ENCODE results near the gene GIGYF1. TPM values are rescaled to one million over a fixed set of nuclear protein-coding genes. Genes with fewer than 3 reads are reported as not detected.

The GIGYF1 gene
- total RNA-seq, 2 experiments from 2014 or later, result 42.1 to 43.0 TPM

- peaks cover 23% of the 10 kb centered on the region for H3K36me3 Mint-ChIP-seq (ENCODE audit: low read depth)
- H3K27me3 Mint-ChIP-seq (ENCODE audit: low read depth), result no peaks in the 10 kb centered on the region
- POLR2A ChIA-PET, result interaction anchor here (1.3 kb wide), 1 partner anchor 102 kb away, joined by 5 read pairs; the partner anchor contains the start of genes FBXO24 and LRCH4
- ATAC-seq, result no peak
- H3K27ac Mint-ChIP-seq, result no peak overlapping the region
- H3K4me3 Mint-ChIP-seq, result no peak overlapping the region
- H3K9me3 Mint-ChIP-seq (ENCODE audit: insufficient read depth), result no peaks in the 10 kb centered on the region
- no peak for DNase-seq
- H3K4me1 Mint-ChIP-seq (ENCODE audit: low read depth), result peaks cover 28% of the 10 kb centered on the region
- CTCF ChIA-PET, result interaction anchor here (5.0 to 9.0 kb wide), 2 partner anchors 16 to 163 kb away, joined by 21 to 128 read pairs; partner anchors contain the start of genes POP7 and SLC12A9
Observed at GRCh38 chr7:100688326-100688860, 5.7 kb downstream of the GIGYF1 start.

GRCh38 chr7:100687751-100688300 lies 6.2 kb downstream of the GIGYF1 start:
- POLR2A ChIA-PET, result interaction anchor here (1.3 kb wide), 1 partner anchor 102 kb away, joined by 5 read pairs; the partner anchor contains the start of genes FBXO24 and LRCH4
- ATAC-seq, result no peak
- peaks cover 23% of the 10 kb centered on the region for H3K36me3 Mint-ChIP-seq (ENCODE audit: low read depth)

GRCh38 chr7:100687261-100687660 lies 6.8 kb downstream of the GIGYF1 start:
- Mint-ChIP-seq H3K9me3 (ENCODE audit: insufficient read depth) (no peaks in the 10 kb centered on the region), H3K27me3 (ENCODE audit: low read depth) (no peaks in the 10 kb centered on the region), H3K4me1 (ENCODE audit: low read depth) (peaks cover 17% of the 10 kb centered on the region), H3K4me3 (no peak overlapping the region), H3K27ac (no peak overlapping the region), H3K36me3 (ENCODE audit: low read depth) (peaks cover 23% of the 10 kb centered on the region)
- CTCF ChIA-PET, result no interaction called here
- DNase-seq (no peak), ATAC-seq (no peak)
- POLR2A ChIA-PET, result no interaction called here

More at GRCh38 chr7:100687751-100688300, 6.2 kb downstream of the GIGYF1 start:
- no peak overlapping the region for H3K27ac Mint-ChIP-seq
- H3K27me3 Mint-ChIP-seq (ENCODE audit: low read depth), result no peaks in the 10 kb centered on the region
- H3K4me3 Mint-ChIP-seq, result no peak overlapping the region
- H3K4me1 Mint-ChIP-seq (ENCODE audit: low read depth), result peaks cover 23% of the 10 kb centered on the region
- DNase-seq, result no peak
- no peaks in the 10 kb centered on the region for H3K9me3 Mint-ChIP-seq (ENCODE audit: insufficient read depth)
- CTCF ChIA-PET, result no interaction called here

DNA sequence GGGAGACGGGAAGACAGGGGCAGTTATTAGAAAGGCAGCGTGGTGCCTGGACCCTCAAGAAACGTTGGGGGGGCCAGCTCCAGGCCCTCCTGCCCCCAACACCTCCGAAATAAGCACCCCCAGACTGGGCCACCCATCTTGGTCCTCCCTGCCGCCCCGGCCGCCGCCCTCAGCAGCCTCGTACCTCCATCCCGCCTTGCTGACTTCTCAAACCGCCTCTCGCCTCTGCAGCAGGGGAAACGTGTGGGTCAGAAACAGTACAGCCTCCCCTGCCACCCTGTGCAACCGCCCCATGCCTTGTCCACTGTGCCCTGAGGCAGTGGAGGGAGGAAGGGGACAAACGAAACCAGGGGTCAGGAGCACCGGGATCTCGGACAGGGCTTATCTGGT lies 7.2 kb downstream of the GIGYF1 start:
- no peak for ATAC-seq
- Mint-ChIP-seq H3K27ac (no peak overlapping the region), H3K27me3 (ENCODE audit: low read depth) (no peaks in the 10 kb centered on the region), H3K36me3 (ENCODE audit: low read depth) (peaks cover 23% of the 10 kb centered on the region), H3K9me3 (ENCODE audit: insufficient read depth) (no peaks in the 10 kb centered on the region), H3K4me1 (ENCODE audit: low read depth) (peaks cover 14% of the 10 kb centered on the region), H3K4me3 (no peak overlapping the region)
- POLR2A ChIA-PET, result no interaction called here
- CTCF ChIA-PET, result no interaction called here
- no peak for DNase-seq

- ChIA-PET CTCF (no interaction called here), POLR2A (interaction anchor here (1.4 kb wide), 1 partner anchor 9 kb away, joined by 4 read pairs; no protein-coding TSS in a partner anchor)
- Mint-ChIP-seq H3K9me3 (ENCODE audit: insufficient read depth) (no peaks in the 10 kb centered on the region), H3K4me3 (no peak overlapping the region), H3K27ac (no peak overlapping the region), H3K4me1 (ENCODE audit: low read depth) (peaks cover 14% of the 10 kb centered on the region), H3K27me3 (ENCODE audit: low read depth) (no peaks in the 10 kb centered on the region), H3K36me3 (ENCODE audit: low read depth) (peaks cover 27% of the 10 kb centered on the region)
- DNase-seq, result no peak
- ATAC-seq, result no peak
Observed at GRCh38 chr7:100686201-100686821, 7.7 kb downstream of the GIGYF1 start.

GRCh38 chr7:100685631-100686145 lies 8.4 kb downstream of the GIGYF1 start:
- no peak overlapping the region for H3K27ac Mint-ChIP-seq
- no peak for ATAC-seq
- peaks cover 12% of the 10 kb centered on the region for H3K4me1 Mint-ChIP-seq (ENCODE audit: low read depth)
- ChIA-PET CTCF (no interaction called here), POLR2A (interaction anchor here (1.4 kb wide), 1 partner anchor 8 kb away, joined by 4 read pairs; no protein-coding TSS in a partner anchor)
- no peaks in the 10 kb centered on the region for H3K9me3 Mint-ChIP-seq (ENCODE audit: insufficient read depth)
- peaks cover 27% of the 10 kb centered on the region for H3K36me3 Mint-ChIP-seq (ENCODE audit: low read depth)
- DNase-seq, result no peak
- H3K27me3 Mint-ChIP-seq (ENCODE audit: low read depth), result no peaks in the 10 kb centered on the region
- no peak overlapping the region for H3K4me3 Mint-ChIP-seq

- no peaks in the 10 kb centered on the region for H3K9me3 Mint-ChIP-seq (ENCODE audit: insufficient read depth)
- H3K27me3 Mint-ChIP-seq (ENCODE audit: low read depth), result no peaks in the 10 kb centered on the region
- ATAC-seq (no peak), DNase-seq (no peak)
- peaks cover 18% of the 10 kb centered on the region for H3K4me1 Mint-ChIP-seq (ENCODE audit: low read depth)
- ChIA-PET CTCF (interaction anchor here (0.8 to 6.1 kb wide), 3 partner anchors 7 to 73 kb away, joined by 3 to 38 read pairs (median 3); partner anchors contain the start of gene MOSPD3), POLR2A (interaction anchor here (1.4 kb wide), 1 partner anchor 8 kb away, joined by 4 read pairs; no protein-coding TSS in a partner anchor)
- no peak overlapping the region for H3K4me3 Mint-ChIP-seq
- no peak overlapping the region for H3K27ac Mint-ChIP-seq
- H3K36me3 Mint-ChIP-seq (ENCODE audit: low read depth), result peaks cover 27% of the 10 kb centered on the region
Observed at GRCh38 chr7:100685049-100685605, 8.9 kb downstream of the GIGYF1 start.

GRCh38 chr7:100684534-100685042 lies 9.5 kb downstream of the GIGYF1 start:
- POLR2A ChIA-PET, result interaction anchor here (1.4 kb wide), 1 partner anchor 7 kb away, joined by 4 read pairs; no protein-coding TSS in a partner anchor
- Mint-ChIP-seq H3K4me1 (ENCODE audit: low read depth) (peaks cover 20% of the 10 kb centered on the region), H3K4me3 (no peak overlapping the region), H3K27me3 (ENCODE audit: low read depth) (no peaks in the 10 kb centered on the region), H3K9me3 (ENCODE audit: insufficient read depth) (no peaks in the 10 kb centered on the region), H3K36me3 (ENCODE audit: low read depth) (peaks cover 30% of the 10 kb centered on the region), H3K27ac (no peak overlapping the region)
- ATAC-seq, result no peak
- no peak for DNase-seq
- CTCF ChIA-PET, result interaction anchor here (0.8 to 6.1 kb wide), 3 partner anchors 8 to 72 kb away, joined by 3 to 38 read pairs (median 3); partner anchors contain the start of gene MOSPD3

DNA sequence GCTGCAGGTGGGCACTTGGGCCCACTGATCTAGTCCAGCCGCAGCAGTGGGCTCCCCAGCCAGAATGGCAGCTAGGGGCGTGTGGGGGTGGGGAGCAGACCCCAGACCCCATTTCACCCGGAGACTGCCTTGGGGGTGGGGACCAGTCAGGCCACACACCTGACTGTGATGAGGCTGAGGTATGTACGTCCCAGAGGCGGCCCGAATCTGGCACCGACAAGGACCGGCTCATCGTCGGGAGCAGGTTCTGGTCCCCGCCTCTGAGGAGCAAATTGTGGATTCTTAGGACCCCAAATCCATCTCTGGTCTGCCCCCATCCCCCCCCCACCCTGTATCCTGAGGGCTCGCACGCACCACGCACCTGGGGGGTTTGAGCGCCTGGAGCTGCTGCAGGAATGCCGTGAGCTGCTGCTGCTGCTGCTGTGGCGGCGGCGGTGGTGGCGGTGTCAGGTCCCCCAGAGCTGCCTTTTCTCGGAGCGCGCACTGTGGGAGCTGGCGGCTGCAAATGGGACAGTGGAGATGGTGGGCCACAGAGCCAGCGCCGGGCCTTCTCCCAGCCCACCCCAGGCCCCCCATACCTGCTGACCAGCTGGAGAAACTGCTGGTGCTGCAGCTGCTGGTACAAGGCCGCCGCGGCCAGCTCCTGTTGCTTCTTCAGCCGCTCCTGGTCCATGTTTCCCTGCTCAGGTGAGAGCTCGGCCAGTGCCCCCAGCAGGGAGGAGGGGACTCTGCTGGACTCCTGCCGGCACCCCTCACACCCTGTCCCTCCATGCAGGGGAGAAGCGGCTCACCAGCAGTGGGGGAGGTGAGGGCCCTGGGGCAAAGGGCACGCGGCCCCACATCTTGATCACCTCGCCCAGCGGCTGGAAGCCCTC lies 10.2 kb downstream of the GIGYF1 start:
- H3K4me3 Mint-ChIP-seq, result no peak overlapping the region
- no peak for ATAC-seq

DNA sequence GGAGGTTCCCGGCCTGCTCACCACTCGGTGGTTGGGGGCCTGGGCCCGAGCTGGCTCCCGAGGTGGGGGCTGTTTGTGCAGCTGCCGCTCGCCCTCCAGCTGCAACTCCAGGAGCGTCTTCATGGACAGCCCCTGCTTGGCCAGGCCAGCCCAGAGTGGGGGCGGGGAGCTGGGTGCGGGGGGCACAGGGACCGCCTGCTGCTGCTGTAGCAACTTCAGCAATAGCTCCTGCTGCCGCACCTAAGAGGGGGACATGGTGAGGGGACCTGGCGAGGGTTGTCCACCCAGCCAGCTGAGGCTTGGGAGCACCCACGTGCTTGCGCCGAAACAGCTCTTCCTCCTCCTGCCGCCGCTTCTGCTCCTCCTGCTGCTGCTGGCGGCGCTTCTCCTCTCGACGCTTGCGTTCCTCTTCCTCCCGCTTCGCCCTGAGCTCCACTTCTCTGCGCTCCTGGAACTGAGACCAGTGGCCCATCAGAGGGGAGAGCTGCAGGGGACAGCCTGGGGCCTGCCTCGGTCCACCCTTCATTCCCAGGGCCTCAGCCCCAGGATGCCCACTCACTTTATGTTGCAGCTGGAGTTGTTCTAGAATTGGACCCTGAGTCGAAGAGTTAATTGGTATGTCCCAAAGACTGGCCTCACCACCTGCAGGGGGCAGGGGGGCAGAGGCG lies 10.9 kb downstream of the GIGYF1 start:
- DNase-seq, result no peak
- ChIA-PET POLR2A (interaction anchor here (1.1 to 1.7 kb wide), 2 partner anchors 10 to 68 kb away, joined by 3 to 5 read pairs; no protein-coding TSS in a partner anchor), CTCF (interaction anchor here (1.2 to 6.1 kb wide), 3 partner anchors 9 to 124 kb away, joined by 4 to 38 read pairs (median 10); partner anchors contain the start of gene POP7)
- H3K27ac Mint-ChIP-seq, result no peak overlapping the region
- H3K9me3 Mint-ChIP-seq (ENCODE audit: insufficient read depth), result no peaks in the 10 kb centered on the region
- H3K4me3 Mint-ChIP-seq, result no peak overlapping the region
- peaks cover 19% of the 10 kb centered on the region for H3K4me1 Mint-ChIP-seq (ENCODE audit: low read depth)
- no peak for ATAC-seq
- H3K27me3 Mint-ChIP-seq (ENCODE audit: low read depth), result no peaks in the 10 kb centered on the region
- peaks cover 33% of the 10 kb centered on the region for H3K36me3 Mint-ChIP-seq (ENCODE audit: low read depth)

More for the DNA sequence above, 10.2 kb downstream of the GIGYF1 start:
- Mint-ChIP-seq H3K4me1 (ENCODE audit: low read depth) (peaks cover 20% of the 10 kb centered on the region), H3K27me3 (ENCODE audit: low read depth) (no peaks in the 10 kb centered on the region), H3K27ac (no peak overlapping the region), H3K9me3 (ENCODE audit: insufficient read depth) (no peaks in the 10 kb centered on the region), H3K36me3 (ENCODE audit: low read depth) (peaks cover 31% of the 10 kb centered on the region)
- DNase-seq, result no peak
- ChIA-PET CTCF (interaction anchor here (0.8 to 6.1 kb wide), 4 partner anchors 8 to 124 kb away, joined by 3 to 38 read pairs (median 7); partner anchors contain the start of gene POP7), POLR2A (interaction anchor here (1.1 to 1.7 kb wide), 2 partner anchors 9 to 68 kb away, joined by 3 to 5 read pairs; no protein-coding TSS in a partner anchor)
